GM10266 (cell line): ENCODE data around the gene STXBP2.

Experiments
- DNase-seq: peaks from one replicate; pipeline ENCODE4 v3.0.0; 2012; ENCODE audit errors: extremely low spot score
- TF ChIP-seq, protein P1 (sequence below): IDR thresholded peaks from 2 replicates; pipeline ENCODE4 v1.5.1; 2012; ENCODE audit warnings: mild to moderate bottlenecking, low read depth; ENCODE audit not compliant: control insufficient read depth, insufficient read depth; ENCODE audit errors: missing control alignments

STXBP2 gene

DNA sequence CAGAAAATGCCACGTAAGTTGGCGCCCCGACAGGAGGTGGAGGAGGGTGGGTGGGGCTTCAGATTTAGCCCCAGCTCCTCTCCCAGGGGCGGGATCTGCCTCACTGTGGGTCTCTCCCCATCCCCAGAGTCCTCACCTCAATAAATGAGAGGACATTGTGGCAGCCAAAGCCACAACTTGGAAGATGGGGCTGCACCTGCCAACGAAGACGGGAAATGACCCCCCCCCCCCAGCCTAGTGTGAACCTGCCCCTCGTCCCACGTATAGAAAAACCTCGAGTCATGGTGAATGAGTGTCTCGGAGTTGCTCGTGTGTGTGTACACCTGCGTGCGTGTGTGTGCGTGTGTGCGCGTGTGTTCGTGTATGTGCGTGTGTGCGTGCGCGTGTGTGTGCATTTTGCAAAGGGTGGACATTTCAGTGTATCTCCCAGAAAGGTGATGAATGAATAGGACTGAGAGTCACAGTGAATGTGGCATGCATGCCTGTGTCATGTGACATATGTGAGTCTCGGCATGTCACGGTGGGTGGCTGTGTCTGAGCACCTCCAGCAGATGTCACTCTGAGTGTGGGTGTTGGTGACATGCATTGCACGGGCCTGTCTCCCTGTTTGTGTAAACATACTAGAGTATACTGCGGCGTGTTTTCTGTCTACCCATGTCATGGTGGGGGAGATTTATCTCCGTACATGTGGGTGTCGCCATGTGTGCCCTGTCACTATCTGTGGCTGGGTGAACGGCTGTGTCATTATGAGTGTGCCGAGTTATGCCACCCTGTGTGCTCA, 42.3 kb downstream of the STXBP2 start:
- TF ChIP-seq, protein P1, sequence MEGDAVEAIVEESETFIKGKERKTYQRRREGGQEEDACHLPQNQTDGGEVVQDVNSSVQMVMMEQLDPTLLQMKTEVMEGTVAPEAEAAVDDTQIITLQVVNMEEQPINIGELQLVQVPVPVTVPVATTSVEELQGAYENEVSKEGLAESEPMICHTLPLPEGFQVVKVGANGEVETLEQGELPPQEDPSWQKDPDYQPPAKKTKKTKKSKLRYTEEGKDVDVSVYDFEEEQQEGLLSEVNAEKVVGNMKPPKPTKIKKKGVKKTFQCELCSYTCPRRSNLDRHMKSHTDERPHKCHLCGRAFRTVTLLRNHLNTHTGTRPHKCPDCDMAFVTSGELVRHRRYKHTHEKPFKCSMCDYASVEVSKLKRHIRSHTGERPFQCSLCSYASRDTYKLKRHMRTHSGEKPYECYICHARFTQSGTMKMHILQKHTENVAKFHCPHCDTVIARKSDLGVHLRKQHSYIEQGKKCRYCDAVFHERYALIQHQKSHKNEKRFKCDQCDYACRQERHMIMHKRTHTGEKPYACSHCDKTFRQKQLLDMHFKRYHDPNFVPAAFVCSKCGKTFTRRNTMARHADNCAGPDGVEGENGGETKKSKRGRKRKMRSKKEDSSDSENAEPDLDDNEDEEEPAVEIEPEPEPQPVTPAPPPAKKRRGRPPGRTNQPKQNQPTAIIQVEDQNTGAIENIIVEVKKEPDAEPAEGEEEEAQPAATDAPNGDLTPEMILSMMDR = peak; percentile 69
- DNase-seq = peak; percentile 82

DNA sequence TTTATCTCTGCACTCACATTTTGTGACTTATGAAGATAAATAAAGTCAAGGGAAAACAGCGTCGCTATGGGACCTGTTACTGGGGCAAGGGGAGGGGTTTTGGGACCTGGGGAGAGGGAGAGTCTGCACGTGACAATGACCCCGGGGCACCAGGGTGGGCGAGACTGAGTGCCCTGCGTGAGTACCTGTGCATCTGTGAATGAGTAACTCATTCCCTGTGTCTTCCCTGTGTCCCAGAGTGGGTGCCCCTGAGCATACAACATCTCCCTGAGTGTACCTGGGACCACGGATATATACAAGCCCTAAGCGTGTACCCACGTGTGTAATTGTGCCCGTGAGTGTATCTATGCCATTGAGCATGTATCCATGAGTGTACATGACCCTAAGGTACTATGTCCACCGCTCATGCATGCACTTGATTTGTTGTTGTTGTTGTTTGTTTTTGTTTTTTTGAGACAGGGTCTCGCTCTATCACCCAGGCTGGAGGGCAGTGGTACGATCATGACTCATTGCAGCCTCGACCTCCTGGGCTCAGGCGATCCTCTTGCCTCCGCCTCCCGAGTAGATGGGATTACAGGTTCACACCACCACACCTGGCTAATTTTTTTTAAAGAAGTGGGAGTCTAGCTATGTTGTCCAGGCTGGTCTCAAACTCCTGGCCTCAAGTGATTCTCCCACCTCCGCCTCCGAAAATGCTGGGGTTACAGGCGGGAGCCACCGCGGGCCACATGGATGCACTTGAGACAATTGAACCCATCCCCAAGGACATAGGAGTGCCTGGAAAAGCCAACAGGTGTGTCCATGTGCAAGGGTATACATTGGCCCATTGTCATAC, 43.1 kb downstream of the STXBP2 start:
- TF ChIP-seq, protein P1 = no peak
- no peak for DNase-seq

DNA sequence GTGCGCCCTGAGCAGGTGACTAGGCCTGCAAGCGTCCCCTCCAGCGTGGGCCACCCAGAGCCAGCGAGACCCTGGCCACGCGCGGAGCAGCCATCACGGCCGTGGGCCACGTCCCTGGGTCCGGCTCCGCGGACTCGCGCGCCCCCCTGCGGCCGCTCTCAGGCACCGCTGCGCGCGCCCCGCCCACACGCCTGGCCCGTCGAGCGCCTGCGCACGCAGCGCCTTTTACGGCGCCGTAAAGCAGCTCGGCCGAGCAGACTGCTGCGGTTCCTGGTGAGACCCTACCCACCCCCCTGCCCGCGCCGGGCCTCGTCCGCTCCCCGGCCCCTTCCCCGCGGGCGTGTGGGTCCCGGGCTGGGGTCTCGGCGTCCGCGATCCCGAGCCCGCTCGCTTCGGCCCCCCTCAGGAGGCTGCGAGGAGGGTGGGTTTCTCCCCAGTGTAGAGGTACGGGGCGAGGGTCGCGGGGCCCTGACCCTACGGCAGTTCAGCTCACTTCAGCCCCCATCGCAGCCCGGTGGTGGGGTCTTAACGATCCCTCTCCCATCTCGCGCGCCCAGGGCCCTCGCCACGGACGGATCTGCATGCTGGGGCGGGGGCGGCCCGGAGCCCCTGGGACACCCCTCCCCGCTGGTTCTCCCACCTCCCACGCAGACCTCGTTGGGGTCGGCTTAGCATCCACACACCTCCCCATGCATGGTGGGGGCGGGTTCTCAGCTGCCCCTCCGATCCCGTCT, 43.9 kb downstream of the STXBP2 start, which contains the start of gene TRAPPC5:
TRAPPC5 (plus strand) TSS at position 228 of the 734 bp plus-strand sequence. CDS start 1,421 bp downstream, outside the sequence.
- DNase-seq = peak; percentile 94
- TF ChIP-seq, protein P1 = peak; percentile 99

DNA sequence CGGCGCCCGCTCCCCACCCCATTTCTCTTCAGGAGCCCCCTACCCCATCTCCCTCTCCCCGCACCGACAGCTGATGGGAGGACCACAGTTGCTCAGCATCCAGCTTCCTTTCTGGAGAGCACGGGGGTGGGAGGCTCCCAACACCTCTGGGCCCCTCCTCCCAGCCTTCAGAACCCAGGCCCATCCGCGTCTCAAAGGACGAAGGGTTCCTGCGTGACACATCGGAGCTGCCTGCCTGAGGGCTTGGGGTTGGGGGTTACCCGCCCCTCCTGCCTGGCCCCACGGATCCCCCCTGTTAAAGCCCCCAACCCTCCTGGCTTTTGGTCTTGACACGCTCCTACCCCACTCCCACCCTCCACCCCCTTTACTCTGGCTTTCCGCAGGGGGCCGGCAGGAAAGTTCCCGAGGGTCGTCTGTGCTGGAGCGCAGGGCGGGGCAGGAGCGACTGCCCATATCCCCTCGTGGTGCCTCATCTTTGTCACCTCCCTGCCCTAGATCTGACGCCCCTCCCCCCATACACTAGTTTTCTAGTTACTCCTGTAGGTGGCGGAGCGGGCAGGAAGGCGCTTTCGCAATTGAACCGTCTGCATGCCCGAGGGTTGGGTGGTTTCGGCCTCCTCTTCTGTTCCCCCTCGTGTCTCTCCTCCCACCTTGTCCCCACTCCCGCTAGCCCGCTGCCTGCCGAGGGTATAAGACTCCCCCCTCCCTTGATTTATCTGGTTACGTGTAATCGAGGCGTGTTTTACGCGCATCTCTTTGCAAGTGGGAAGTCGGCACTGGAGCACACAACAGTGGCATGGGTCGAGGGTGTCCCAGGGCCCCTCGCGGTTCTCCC, 44.6 kb downstream of the STXBP2 start:
- TF ChIP-seq, protein P1 = peak; percentile 63
- DNase-seq = peak; percentile 94

GRCh38 chr19:7682175-7682855, 45.4 kb downstream of the STXBP2 start:
- TF ChIP-seq, protein P1 = no peak
- no peak for DNase-seq
